KBM-7 (cell line): ENCODE measurements around the gene KCNAB2.
"Not testable (repeated sequence)": the region's sequence is repeated elsewhere in the genome, so short reads cannot be mapped to it uniquely, and the experiment has no call there.

Experiments
- DNase-seq: peaks from one replicate; pipeline ENCODE4 v3.0.0-alpha.2; 2015
- in situ Hi-C: fragments of 300-500 bp; cut with MboI; formaldehyde crosslinking; loops from 2 replicates; pipeline ENCODE4 v1.14.3; 2020; ENCODE audit warnings: low sequenced_read_pairs, low pct_unique_long_range_greater_than_20kb, mixed read lengths

KCNAB2 gene

GRCh38 chr1:6009120-6010040, 36.3 kb upstream of the KCNAB2 start:
- no peak for DNase-seq
- in situ Hi-C loops, result no loop called here

- in situ Hi-C loops, result no loop called here
- DNase-seq, result no peak
Measured at GRCh38 chr1:6010554-6010953, 35.1 kb upstream of the KCNAB2 start.

- in situ Hi-C loops, result no loop called here
- DNase-seq, result no peak
Measured at GRCh38 chr1:6011161-6011945, 34.3 kb upstream of the KCNAB2 start.

- DNase-seq, result no peak
- in situ Hi-C loops, result no loop called here
Measured at GRCh38 chr1:6011946-6012258, 33.8 kb upstream of the KCNAB2 start.

- DNase-seq, result no peak
- in situ Hi-C loops, result no loop called here
Measured at GRCh38 chr1:6012529-6013318, 33.0 kb upstream of the KCNAB2 start.

- in situ Hi-C loops, result no loop called here
- no peak for DNase-seq
Measured at GRCh38 chr1:6013491-6013890, 32.2 kb upstream of the KCNAB2 start.

GRCh38 chr1:6014130-6014999, 31.3 kb upstream of the KCNAB2 start:
- DNase-seq, result no peak
- in situ Hi-C loops, result no loop called here

- DNase-seq, result no peak
- in situ Hi-C loops, result no loop called here
Measured at GRCh38 chr1:6016191-6016865, 29.4 kb upstream of the KCNAB2 start.

GRCh38 chr1:6017654-6018053, 28.0 kb upstream of the KCNAB2 start:
- DNase-seq, in situ Hi-C loops: not testable (repeated sequence)

- no peak for DNase-seq
- in situ Hi-C loops, result no loop called here
Measured at GRCh38 chr1:6019166-6019845, 26.4 kb upstream of the KCNAB2 start.

- in situ Hi-C loops, result no loop called here
- DNase-seq, result no peak
Measured at GRCh38 chr1:6022193-6022592, 23.5 kb upstream of the KCNAB2 start.

- DNase-seq, result no peak
- in situ Hi-C loops, result no loop called here
Measured at GRCh38 chr1:6023346-6023745, 22.3 kb upstream of the KCNAB2 start.

- in situ Hi-C loops, result no loop called here
- DNase-seq, result no peak
Measured at GRCh38 chr1:6024376-6024775, 21.3 kb upstream of the KCNAB2 start.

GRCh38 chr1:6025269-6026094, 20.2 kb upstream of the KCNAB2 start:
- in situ Hi-C loops, result no loop called here

GRCh38 chr1:6026095-6026809, 19.4 kb upstream of the KCNAB2 start:
- peak; percentile 98 for DNase-seq
- in situ Hi-C loops, result no loop called here

More at GRCh38 chr1:6025269-6026094, 20.2 kb upstream of the KCNAB2 start:
- DNase-seq, result no peak

- no peak for DNase-seq
- in situ Hi-C loops, result no loop called here
Measured at GRCh38 chr1:6027591-6027990, 18.1 kb upstream of the KCNAB2 start.
